B cell (primary cell): ENCODE results near the gene SERPINA9. TPM values are rescaled to one million over a fixed set of nuclear protein-coding genes. Genes with fewer than 3 reads are reported as not detected.

Experiments used
- ATAC-seq: fragments of 200-7000 bp; cut with Tn5 transposase; one replicate; pipeline ENCODE4 v1.10.0; 2021; ENCODE audit warnings: low read depth, mild to moderate bottlenecking, moderate number of reproducible peaks, moderate library complexity
- CTCF ChIA-PET: fragments of 350-600 bp; sonication (Branson Sonifier 250); formaldehyde crosslinking; loops from one replicate; lab custom pipeline; 2021; ENCODE audit warnings: antibody characterized with exemption, inconsistent platforms; lab: Charles Lee
- POLR2A ChIA-PET: fragments of 350-600 bp; sonication (Branson Sonifier 250); formaldehyde crosslinking; loops from one replicate; lab custom pipeline; 2021; ENCODE audit warnings: antibody characterized with exemption; lab: Charles Lee
- DNase-seq: peaks from one replicate; pipeline ENCODE4 v3.0.0; 2013
- H2AFZ ChIP-seq: 2 replicates; pipeline ENCODE4 v1.6.1; 2012; ENCODE audit warnings: mild to moderate bottlenecking, low read depth, low read length; ENCODE audit not compliant: insufficient read depth, poor library complexity, severe bottlenecking
- H3K27ac ChIP-seq, 2 donors: 1 replicate in 1 of 2; 2 replicates in 1 of 2; pipeline ENCODE4 v1.5.1; 2012 to 2013; ENCODE audit warnings: low read length in 2 of 2, mild to moderate bottlenecking in 2 of 2, moderate library complexity in 1 of 2
- H3K27me3 ChIP-seq, 4 experiments: fragments of 200-600 bp in 1 of 4; sonication (generic) in 1 of 4; replicated peaks in 1 of 4; 1 replicate in 2 of 4; 2 replicates in 2 of 4; pipeline versions ENCODE4 v1.6.1 to v1.7.0; 2013 to 2016; ENCODE audit warnings: low read length in 3 of 4, mild to moderate bottlenecking in 2 of 4, mixed read lengths in 1 of 4, moderate library complexity in 1 of 4; ENCODE audit not compliant: insufficient read depth in 4 of 4, control insufficient read depth in 3 of 4; ENCODE audit errors: control extremely low read depth in 1 of 4
- H3K36me3 ChIP-seq, 2 experiments: replicated peaks in 1 of 2; 1 replicate in 1 of 2; 2 replicates in 1 of 2; pipeline versions ENCODE4 v1.6.1 to v1.7.1; 2013; ENCODE audit warnings: low read length in 1 of 2; ENCODE audit not compliant: insufficient read depth in 2 of 2, control insufficient read depth in 1 of 2; ENCODE audit errors: control extremely low read depth in 1 of 2, extremely low read depth in 1 of 2
- H3K4me1 ChIP-seq, 2 donors: fragments of 200-600 bp in 1 of 2; sonication (generic) in 1 of 2; 1 replicate in 1 of 2; 2 replicates in 1 of 2; pipeline versions ENCODE4 v1.5.1 to v1.6.1; 2013 to 2017; ENCODE audit warnings: low read length in 2 of 2; ENCODE audit not compliant: control insufficient read depth in 2 of 2, insufficient read depth in 2 of 2
- H3K4me2 ChIP-seq: replicated peaks from 2 replicates; pipeline ENCODE3; 2012; ENCODE audit warnings: mild to moderate bottlenecking, low read depth, low read length; ENCODE audit not compliant: poor library complexity, severe bottlenecking
- H3K4me3 ChIP-seq, 5 experiments: fragments of 200-600 bp in 1 of 5; sonication (generic) in 1 of 5; 1 replicate in 3 of 5; 2 replicates in 2 of 5; pipeline versions ENCODE4 v1.5.1 to v1.7.0; 2011 to 2016; ENCODE audit warnings: low read length in 4 of 5, mild to moderate bottlenecking in 4 of 5, low read depth in 2 of 5, control low read depth in 1 of 5, moderate library complexity in 1 of 5; ENCODE audit not compliant: insufficient read depth in 1 of 5; ENCODE audit errors: control extremely low read depth in 1 of 5, extremely low read depth in 1 of 5
- H3K79me2 ChIP-seq: fragments of 200-600 bp; sonication (generic); one replicate; pipeline ENCODE4 v1.6.0; 2016; ENCODE audit warnings: low read length; ENCODE audit not compliant: control insufficient read depth, insufficient read depth
- H3K9ac ChIP-seq: fragments of 200-600 bp; sonication (generic); 2 replicates; pipeline ENCODE4 v1.6.1; 2017; ENCODE audit warnings: mild to moderate bottlenecking, low read length, moderate library complexity
- H3K9me3 ChIP-seq, 3 donors: one replicate each; pipeline versions ENCODE4 v1.6.1 to v1.7.1; 2013; ENCODE audit warnings: low read length in 2 of 3; ENCODE audit not compliant: control insufficient read depth in 2 of 3, insufficient read depth in 1 of 3; ENCODE audit errors: control extremely low read depth in 1 of 3
- H4K20me1 ChIP-seq: 2 replicates; pipeline ENCODE4 v1.6.0; 2012; ENCODE audit warnings: mild to moderate bottlenecking, low read length; ENCODE audit not compliant: insufficient read depth, control insufficient read depth, poor library complexity, severe bottlenecking
- H3K27ac Mint-ChIP-seq: one replicate; pipeline ENCODE4 v1.8.0; 2021; ENCODE audit warnings: mixed read lengths
- H3K27me3 Mint-ChIP-seq: one replicate; pipeline ENCODE4 v1.8.0; 2021; ENCODE audit warnings: mixed read lengths
- H3K4me1 Mint-ChIP-seq: one replicate; pipeline ENCODE4 v1.8.0; 2021; ENCODE audit warnings: mixed read lengths
- H3K4me3 Mint-ChIP-seq: one replicate; pipeline ENCODE4 v1.8.0; 2021; ENCODE audit warnings: mixed read lengths
- H3K9me3 Mint-ChIP-seq: one replicate; pipeline ENCODE4 v1.8.0; 2022; ENCODE audit warnings: mixed read lengths; ENCODE audit not compliant: insufficient read depth
- EZH2 ChIP-seq: IDR thresholded peaks from 2 replicates; pipeline ENCODE4 v1.6.1; 2012; ENCODE audit warnings: borderline replicate concordance, low read depth, mild to moderate bottlenecking, moderate library complexity, low read length; ENCODE audit not compliant: insufficient read depth, poor library complexity, severe bottlenecking
- WGBS: methylation state at CpG from one replicate; pipeline ENCODE4 v1.1.5; 2013; ENCODE audit warnings: missing lambda C conversion rate; ENCODE audit not compliant: insufficient coverage; 5-methylcytosine and 5-hydroxymethylcytosine counted together
- intact Hi-C: fragments of 100-400 bp; cut with micrococcal nuclease; formaldehyde crosslinking; loops from one replicate; pipeline ENCODE4 v1.10.0; 2022
- polyA plus RNA-seq: library from polyadenylated mRNA; depleted of rRNA; stranded (reverse); fragments of >200 nt; gene quantifications from 2 replicates; pipeline ENCODE4 v1.2.3, GENCODE V29; 2012
- total RNA-seq, 2 donors: library from RNA; stranded (reverse); fragments of 120-200 nt in 1 of 2; gene quantifications; 1 replicate in 1 of 2; 2 replicates in 1 of 2; pipeline versions ENCODE4 v1.2.3 to v1.2.4, GENCODE V29; 2013 to 2022
- TF ChIP-seq, protein P1 (sequence below): fragments of 200-600 bp; IDR thresholded peaks from one replicate; pipeline ENCODE4 v1.8.0; 2022; ENCODE audit warnings: antibody characterized with exemption, mild to moderate bottlenecking

The SERPINA9 gene
- total and polyA plus RNA-seq, 2 donors (not counting 1 experiment from before 2014, with no cell fraction given) = 0.74 TPM; not detected in 1

DNA sequence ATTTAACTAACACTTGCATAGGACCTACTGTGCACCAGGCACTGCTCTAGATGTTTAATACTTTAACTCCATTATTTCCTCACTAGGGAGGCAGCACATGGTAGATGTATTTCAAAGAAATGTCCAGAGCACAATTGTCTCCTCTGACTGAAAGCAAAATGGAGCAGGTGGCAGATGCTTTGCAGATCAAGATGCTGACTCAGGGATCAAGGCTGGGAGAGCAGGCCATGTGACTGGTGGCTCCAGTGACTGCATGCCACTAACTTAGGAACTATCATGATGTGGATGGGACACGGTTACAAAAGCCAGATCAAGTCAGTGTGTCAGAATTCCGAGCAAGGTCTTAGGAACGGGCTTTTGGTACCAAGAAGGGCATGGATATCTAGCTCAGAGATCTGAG is 51.6 kb downstream of the SERPINA9 start:
- Histone ChIP-seq H3K79me2 (no peaks in the 10 kb centered on the region), H2AFZ (no peak overlapping the region), H3K9ac (no peak overlapping the region), H3K4me1 (no peaks in the 10 kb centered on the region), H3K4me3 (no peak overlapping the region), H3K4me2 (no peak overlapping the region), H3K27me3 (peaks cover 0 to 8% (median 0%) of the 10 kb centered on the region in 4 experiments), H4K20me1 (no peaks in the 10 kb centered on the region), H3K36me3 (no peaks in the 10 kb centered on the region), H3K9me3 (peaks cover 0 to 3% (median 0%) of the 10 kb centered on the region in 3 donors), H3K27ac (no peak overlapping the region)
- Mint-ChIP-seq H3K4me1 (peaks cover 1% of the 10 kb centered on the region), H3K9me3 (no peaks in the 10 kb centered on the region), H3K27ac (no peak overlapping the region), H3K27me3 (peaks cover 15% of the 10 kb centered on the region), H3K4me3 (no peak overlapping the region)
- intact Hi-C loops = no loop called here
- POLR2A ChIA-PET = no interaction called here
- ATAC-seq (no peak), DNase-seq (no peak)
- WGBS = 74% methylated on average over 3 of the region's 3 CpGs
- TF ChIP-seq, protein P1, sequence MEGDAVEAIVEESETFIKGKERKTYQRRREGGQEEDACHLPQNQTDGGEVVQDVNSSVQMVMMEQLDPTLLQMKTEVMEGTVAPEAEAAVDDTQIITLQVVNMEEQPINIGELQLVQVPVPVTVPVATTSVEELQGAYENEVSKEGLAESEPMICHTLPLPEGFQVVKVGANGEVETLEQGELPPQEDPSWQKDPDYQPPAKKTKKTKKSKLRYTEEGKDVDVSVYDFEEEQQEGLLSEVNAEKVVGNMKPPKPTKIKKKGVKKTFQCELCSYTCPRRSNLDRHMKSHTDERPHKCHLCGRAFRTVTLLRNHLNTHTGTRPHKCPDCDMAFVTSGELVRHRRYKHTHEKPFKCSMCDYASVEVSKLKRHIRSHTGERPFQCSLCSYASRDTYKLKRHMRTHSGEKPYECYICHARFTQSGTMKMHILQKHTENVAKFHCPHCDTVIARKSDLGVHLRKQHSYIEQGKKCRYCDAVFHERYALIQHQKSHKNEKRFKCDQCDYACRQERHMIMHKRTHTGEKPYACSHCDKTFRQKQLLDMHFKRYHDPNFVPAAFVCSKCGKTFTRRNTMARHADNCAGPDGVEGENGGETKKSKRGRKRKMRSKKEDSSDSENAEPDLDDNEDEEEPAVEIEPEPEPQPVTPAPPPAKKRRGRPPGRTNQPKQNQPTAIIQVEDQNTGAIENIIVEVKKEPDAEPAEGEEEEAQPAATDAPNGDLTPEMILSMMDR = no peak
- no peak for TF ChIP-seq EZH2
- CTCF ChIA-PET = interaction anchor here (3.1 kb wide), 1 partner anchor 62 kb away, joined by 18 read pairs; no protein-coding TSS in a partner anchor

DNA sequence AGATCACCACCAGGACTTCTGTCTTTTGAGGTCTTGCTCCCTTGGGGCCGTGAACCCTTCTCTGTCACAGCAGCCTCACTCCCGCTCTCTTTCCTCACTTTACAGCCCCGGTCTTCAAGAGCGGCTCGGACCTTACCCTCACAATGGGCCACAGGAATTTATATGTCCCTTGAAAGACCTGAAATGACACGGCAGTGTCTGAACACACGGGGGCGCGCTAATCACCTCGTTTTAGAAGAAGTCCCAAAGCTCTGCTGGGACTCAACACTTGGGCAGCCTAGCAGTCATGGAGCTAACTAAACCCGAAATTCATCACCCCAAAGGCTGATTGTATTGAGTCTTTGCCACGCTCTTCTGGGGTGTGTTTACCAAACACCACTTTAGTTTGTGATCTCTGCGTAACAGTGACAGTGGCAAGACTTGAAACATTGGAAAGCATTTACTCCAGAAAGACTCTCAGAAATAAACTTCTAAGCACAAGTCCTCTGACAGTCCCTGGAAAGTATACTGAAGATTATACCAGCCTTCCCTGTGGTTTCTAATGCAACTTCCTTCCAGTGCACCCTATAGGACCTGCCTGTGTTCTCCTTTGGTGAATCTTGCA is 52.4 kb downstream of the SERPINA9 start:
- Mint-ChIP-seq H3K4me1 (peaks cover 1% of the 10 kb centered on the region), H3K27ac (no peak overlapping the region), H3K9me3 (no peaks in the 10 kb centered on the region), H3K4me3 (no peak overlapping the region), H3K27me3 (peaks cover 15% of the 10 kb centered on the region)
- peaks cover 0 to 8% (median 0%) of the 10 kb centered on the region in 4 experiments for H3K27me3 ChIP-seq
- 9% methylated on average over 13 of the region's 13 CpGs for WGBS
- TF ChIP-seq EZH2 = no peak
- TF ChIP-seq, protein P1 = peak; percentile 63
- H2AFZ ChIP-seq = no peak overlapping the region
- DNase-seq (peak; percentile 39), ATAC-seq (no peak)
- H3K79me2 ChIP-seq = no peaks in the 10 kb centered on the region
- H3K36me3 ChIP-seq = no peaks in the 10 kb centered on the region
- H3K4me1 ChIP-seq = no peaks in the 10 kb centered on the region
- intact Hi-C loops = loop anchor here (1.0 kb wide), 1 partner anchor 63 kb away; no protein-coding TSS in a partner anchor
- no peak overlapping the region for H3K4me2 ChIP-seq
- no peak overlapping the region for H3K9ac ChIP-seq
- H3K4me3 ChIP-seq = no peak overlapping the region
- ChIA-PET POLR2A (no interaction called here), CTCF (interaction anchor here (0.7 to 3.3 kb wide), 4 partner anchors 9 to 63 kb away, joined by 3 to 30 read pairs (median 8); no protein-coding TSS in a partner anchor)
- H4K20me1 ChIP-seq = no peaks in the 10 kb centered on the region
- H3K27ac ChIP-seq = no peak overlapping the region
- peaks cover 0 to 10% (median 0%) of the 10 kb centered on the region in 3 donors for H3K9me3 ChIP-seq
